Fibroblast of lung (primary cell): ENCODE results near the gene SLC30A2. TPM values are rescaled to one million over a fixed set of nuclear protein-coding genes. Genes with fewer than 3 reads are reported as not detected.

ENCODE experiments used
- DNase-seq, 2 donors: peaks; one replicate each; pipeline versions ENCODE4 v3.0.0 to v3.0.0-alpha.2; 2010; ENCODE audit warnings: low read depth in 2 of 2
- H2AFZ ChIP-seq: 2 replicates; pipeline ENCODE4 v1.5.1; 2012; ENCODE audit warnings: low read length, control low read depth, inconsistent platforms
- H3K27ac ChIP-seq: 2 replicates; pipeline ENCODE4 v1.5.1; 2011; ENCODE audit warnings: low read length, control low read depth; ENCODE audit not compliant: insufficient read depth
- H3K27me3 ChIP-seq: 2 replicates; pipeline ENCODE4 v1.5.1; 2011; ENCODE audit warnings: mild to moderate bottlenecking, low read length; ENCODE audit not compliant: control insufficient read depth, insufficient read depth
- H3K36me3 ChIP-seq: 2 replicates; pipeline ENCODE4 v1.5.1; 2011; ENCODE audit warnings: low read length; ENCODE audit not compliant: control insufficient read depth, insufficient read depth
- H3K4me1 ChIP-seq: 2 replicates; pipeline ENCODE4 v1.5.1; 2011; ENCODE audit warnings: low read length; ENCODE audit not compliant: control insufficient read depth, insufficient read depth; ENCODE audit errors: extremely low read depth
- H3K4me2 ChIP-seq: 2 replicates; pipeline ENCODE4 v1.5.1; 2011; ENCODE audit warnings: low read length, control low read depth; ENCODE audit not compliant: insufficient read depth; ENCODE audit errors: extremely low read depth
- H3K4me3 ChIP-seq, 4 experiments: fragments of 200-600 bp in 1 of 4; sonication (generic) in 1 of 4; replicated peaks in 1 of 4; 2 replicates each; pipeline ENCODE4 v1.5.1; 2011 to 2016; ENCODE audit warnings: low read length in 4 of 4, low read depth in 3 of 4, mild to moderate bottlenecking in 3 of 4, control low read depth in 2 of 4, inconsistent platforms in 1 of 4, mixed read lengths in 1 of 4; ENCODE audit not compliant: insufficient read depth in 1 of 4; ENCODE audit errors: control extremely low read depth in 1 of 4
- H3K79me2 ChIP-seq: 2 replicates; pipeline ENCODE4 v1.5.1; 2012; ENCODE audit warnings: mild to moderate bottlenecking, low read length, inconsistent platforms; ENCODE audit not compliant: control insufficient read depth, insufficient read depth
- H3K9ac ChIP-seq: 2 replicates; pipeline ENCODE4 v1.5.1; 2011; ENCODE audit warnings: mild to moderate bottlenecking, low read length, control low read depth; ENCODE audit not compliant: insufficient read depth
- H3K9me3 ChIP-seq: 2 replicates; pipeline ENCODE4 v1.5.1; 2012; ENCODE audit warnings: low read depth, low read length; ENCODE audit not compliant: control insufficient read depth, insufficient read depth
- H4K20me1 ChIP-seq: 2 replicates; pipeline ENCODE4 v1.5.1; 2011; ENCODE audit warnings: low read length; ENCODE audit not compliant: control insufficient read depth, insufficient read depth; ENCODE audit errors: extremely low read depth
- EZH2 ChIP-seq: IDR thresholded peaks from 2 replicates; pipeline ENCODE4 v1.5.1; 2012; ENCODE audit warnings: low read length, control low read depth, mild to moderate bottlenecking; ENCODE audit errors: missing control alignments
- polyA plus RNA-seq, 2 donors: library from polyadenylated mRNA; depleted of rRNA in 1 of 2; stranded (reverse) in 1 of 2; unstranded in 1 of 2; fragments of >200 nt; gene quantifications; 2 replicates each; pipeline ENCODE4 v1.2.1, GENCODE V29; 2011 to 2012; ENCODE audit warnings: missing spikeins in 1 of 2
- total RNA-seq: library from RNA; depleted of rRNA; stranded (reverse); fragments of >200 nt; gene quantifications from 2 replicates; pipeline ENCODE4 v1.2.1, GENCODE V29; 2014
- TF ChIP-seq, protein P1 (sequence below), 2 donors: IDR thresholded peaks in 1 of 2; conservative IDR thresholded peaks in 1 of 2; 1 replicate in 1 of 2; 2 replicates in 1 of 2; pipeline ENCODE4 v1.5.1; 2011 to 2012; ENCODE audit warnings: low read length in 2 of 2, control low read depth in 1 of 2, inconsistent platforms in 1 of 2, low read depth in 1 of 2, mild to moderate bottlenecking in 1 of 2

SLC30A2 gene
- total and polyA plus RNA-seq, 2 donors (not counting 1 experiment from before 2014, with no cell fraction given): not detected

DNA sequence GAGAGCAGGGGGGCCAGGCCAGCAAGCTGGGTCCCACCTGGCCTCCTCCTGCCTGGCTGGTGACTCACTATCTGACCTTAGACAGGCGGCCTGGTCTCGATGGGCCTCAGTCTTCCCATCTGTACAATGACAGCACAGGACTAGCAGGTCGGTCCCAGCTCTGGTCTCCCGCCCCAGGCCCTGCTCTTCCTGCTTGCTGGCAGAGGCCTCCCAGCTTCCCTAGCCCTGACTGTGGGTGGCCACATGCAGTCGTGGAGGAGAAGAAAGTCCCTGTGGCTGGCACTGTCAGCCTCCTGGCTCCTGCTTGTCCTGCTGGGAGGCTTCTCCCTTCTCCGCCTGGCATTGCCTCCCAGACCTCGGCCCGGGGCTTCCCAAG, 23.5 kb downstream of the SLC30A2 start:
- Histone ChIP-seq H3K9ac (no peak overlapping the region), H3K4me2 (no peak overlapping the region), H3K36me3 (no peaks in the 10 kb centered on the region), H3K9me3 (no peaks in the 10 kb centered on the region), H3K27ac (no peak overlapping the region), H3K4me3 (no peak overlapping the region), H2AFZ (no peak overlapping the region), H4K20me1 (no peaks in the 10 kb centered on the region), H3K4me1 (peaks cover 12% of the 10 kb centered on the region), H3K27me3 (no peaks in the 10 kb centered on the region), H3K79me2 (no peaks in the 10 kb centered on the region)
- no peak for DNase-seq
- TF ChIP-seq EZH2: no peak
- TF ChIP-seq, protein P1, sequence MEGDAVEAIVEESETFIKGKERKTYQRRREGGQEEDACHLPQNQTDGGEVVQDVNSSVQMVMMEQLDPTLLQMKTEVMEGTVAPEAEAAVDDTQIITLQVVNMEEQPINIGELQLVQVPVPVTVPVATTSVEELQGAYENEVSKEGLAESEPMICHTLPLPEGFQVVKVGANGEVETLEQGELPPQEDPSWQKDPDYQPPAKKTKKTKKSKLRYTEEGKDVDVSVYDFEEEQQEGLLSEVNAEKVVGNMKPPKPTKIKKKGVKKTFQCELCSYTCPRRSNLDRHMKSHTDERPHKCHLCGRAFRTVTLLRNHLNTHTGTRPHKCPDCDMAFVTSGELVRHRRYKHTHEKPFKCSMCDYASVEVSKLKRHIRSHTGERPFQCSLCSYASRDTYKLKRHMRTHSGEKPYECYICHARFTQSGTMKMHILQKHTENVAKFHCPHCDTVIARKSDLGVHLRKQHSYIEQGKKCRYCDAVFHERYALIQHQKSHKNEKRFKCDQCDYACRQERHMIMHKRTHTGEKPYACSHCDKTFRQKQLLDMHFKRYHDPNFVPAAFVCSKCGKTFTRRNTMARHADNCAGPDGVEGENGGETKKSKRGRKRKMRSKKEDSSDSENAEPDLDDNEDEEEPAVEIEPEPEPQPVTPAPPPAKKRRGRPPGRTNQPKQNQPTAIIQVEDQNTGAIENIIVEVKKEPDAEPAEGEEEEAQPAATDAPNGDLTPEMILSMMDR (conservative IDR thresholded peaks at IDR 0.05 in 1 of 2, IDR thresholded peaks at IDR 0.05 in 1 of 2; ENCODE audit: low read depth in 1 of 2, low read length in 2 of 2): no peak

DNA sequence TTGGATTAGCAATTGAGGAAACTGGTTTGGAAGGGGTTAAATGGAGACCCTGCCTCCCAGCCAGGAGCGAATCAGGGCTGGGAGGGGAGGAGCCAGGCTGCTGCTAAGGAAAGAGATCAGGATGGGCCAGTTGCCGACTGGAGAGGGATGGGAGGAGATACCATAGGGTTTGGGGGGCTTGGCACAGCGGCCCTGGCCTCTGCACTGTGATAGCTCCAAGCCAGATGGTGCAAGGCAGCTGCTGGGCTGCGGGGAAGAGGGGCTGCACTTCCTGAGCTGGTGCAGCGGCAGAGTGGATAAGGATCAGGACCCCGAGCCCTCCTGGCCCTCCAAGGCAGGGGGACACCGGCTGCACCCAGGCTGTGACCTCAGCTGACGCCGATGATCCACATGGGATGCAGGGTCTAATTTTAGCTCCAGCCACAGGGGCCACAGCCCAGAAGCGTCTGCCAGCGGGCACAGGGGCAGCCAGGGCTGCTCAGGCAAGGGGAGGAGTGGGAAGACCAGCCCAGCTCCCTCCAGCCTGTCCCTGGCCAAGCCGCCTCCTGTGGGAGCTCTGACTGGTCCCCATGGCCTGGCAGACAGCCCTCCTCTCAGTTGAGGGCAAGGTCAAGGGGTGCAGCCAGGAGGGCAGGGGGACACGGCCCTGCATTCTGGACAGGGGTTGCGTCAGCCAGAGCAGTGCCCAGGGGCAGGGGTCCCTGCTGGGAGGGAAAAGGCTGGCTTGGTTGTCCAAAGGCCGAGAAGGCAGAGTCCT, 24.1 kb downstream of the SLC30A2 start, which contains the start of gene EXTL1:
Gene EXTL1, plus strand, starts transcription at position 129 of the 757 bp plus-strand sequence. CDS start 872 bp downstream, outside the sequence.
- Histone ChIP-seq H2AFZ (peak within 1 kb of the TSS; percentile 12), H4K20me1 (no peaks in the 10 kb centered on the region), H3K79me2 (no peaks in the 10 kb centered on the region), H3K4me3 (peak within 1 kb of the TSS in 2 of 4 experiments; percentile 47 to 50), H3K36me3 (no peaks in the 10 kb centered on the region), H3K4me2 (peak within 1 kb of the TSS; percentile 4), H3K27me3 (no peaks in the 10 kb centered on the region), H3K27ac (no peak within 1 kb of the TSS), H3K9me3 (no peaks in the 10 kb centered on the region), H3K4me1 (peaks cover 12% of the 10 kb centered on the region), H3K9ac (no peak within 1 kb of the TSS)
- DNase-seq: peak; percentile 36 to 76
- no peak for TF ChIP-seq EZH2
- TF ChIP-seq, protein P1 (conservative IDR thresholded peaks at IDR 0.05 in 1 of 2, IDR thresholded peaks at IDR 0.05 in 1 of 2; ENCODE audit: low read depth in 1 of 2, low read length in 2 of 2): no peak

DNA sequence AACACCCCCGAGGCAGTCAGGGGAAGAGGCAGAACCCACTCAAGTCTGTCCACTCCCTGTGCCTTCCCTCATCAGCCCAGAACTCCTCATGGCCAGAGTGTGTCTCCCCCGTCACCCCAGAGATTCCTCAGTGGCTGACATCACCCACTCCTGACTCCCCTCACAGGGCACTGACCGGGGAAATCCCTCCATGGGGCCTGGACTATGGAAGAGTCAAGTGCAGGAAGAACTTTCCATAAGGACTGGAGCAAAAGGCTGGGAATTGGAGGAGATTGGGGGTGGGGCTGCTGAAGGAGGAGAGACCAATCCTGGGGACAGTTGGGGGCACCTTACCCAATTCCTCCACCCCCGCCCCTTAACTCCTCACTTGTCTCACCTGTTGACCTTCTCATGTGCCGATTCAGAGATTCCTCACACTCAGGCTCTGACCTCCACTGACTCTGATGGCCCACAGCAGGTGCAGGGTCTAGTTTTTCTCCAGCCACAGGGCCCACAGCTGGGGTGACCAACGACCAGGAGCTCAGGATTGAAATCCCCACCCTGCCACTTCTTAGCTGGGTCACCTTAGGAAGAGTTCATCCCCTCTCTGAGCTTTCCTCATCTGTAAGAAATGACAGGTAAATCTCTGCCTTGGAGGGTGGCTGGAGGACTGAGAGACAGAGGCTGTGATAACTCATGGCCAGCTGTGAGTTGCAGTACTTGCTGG, 24.8 kb downstream of the SLC30A2 start:
- Histone ChIP-seq H2AFZ (no peak overlapping the region), H3K9ac (no peak overlapping the region), H3K79me2 (no peaks in the 10 kb centered on the region), H3K4me3 (peak overlapping the region in 1 of 4 experiments; percentile 47), H3K27ac (no peak overlapping the region), H3K9me3 (no peaks in the 10 kb centered on the region), H3K4me1 (peaks cover 12% of the 10 kb centered on the region), H3K36me3 (no peaks in the 10 kb centered on the region), H3K27me3 (no peaks in the 10 kb centered on the region), H3K4me2 (no peak overlapping the region), H4K20me1 (no peaks in the 10 kb centered on the region)
- peak in 1 of 2 donors; percentile 52 for DNase-seq
- no peak for TF ChIP-seq EZH2
- TF ChIP-seq, protein P1 (conservative IDR thresholded peaks at IDR 0.05 in 1 of 2, IDR thresholded peaks at IDR 0.05 in 1 of 2; ENCODE audit: low read depth in 1 of 2, low read length in 2 of 2): no peak
